Ishikawa (cell line): ENCODE measurements around the gene ADCY9.

Experiments
- EP300 ChIP-seq: IDR thresholded peaks from 2 replicates; pipeline ENCODE4 v1.6.1; 2012; ENCODE audit warnings: borderline replicate concordance
- FOXM1 ChIP-seq: IDR thresholded peaks from 2 replicates; pipeline ENCODE4 v1.6.1; 2012; ENCODE audit warnings: low read depth, borderline replicate concordance
- TAF1 ChIP-seq: IDR thresholded peaks from 2 replicates; pipeline ENCODE4 v1.6.1; 2012; ENCODE audit warnings: low read depth, mild to moderate bottlenecking
- TEAD4 ChIP-seq: IDR thresholded peaks from 2 replicates; pipeline ENCODE4 v1.6.1; 2012
- YY1 ChIP-seq: IDR thresholded peaks from 2 replicates; pipeline ENCODE4 v1.6.1; 2012; ENCODE audit warnings: low read depth
- TF ChIP-seq, protein P1 (sequence below): IDR thresholded peaks from 2 replicates; pipeline ENCODE4 v1.6.1; 2012
- TF ChIP-seq, protein P2 (sequence below): IDR thresholded peaks from 2 replicates; pipeline ENCODE4 v1.6.1; 2012; ENCODE audit warnings: low read depth, mild to moderate bottlenecking

DNA sequence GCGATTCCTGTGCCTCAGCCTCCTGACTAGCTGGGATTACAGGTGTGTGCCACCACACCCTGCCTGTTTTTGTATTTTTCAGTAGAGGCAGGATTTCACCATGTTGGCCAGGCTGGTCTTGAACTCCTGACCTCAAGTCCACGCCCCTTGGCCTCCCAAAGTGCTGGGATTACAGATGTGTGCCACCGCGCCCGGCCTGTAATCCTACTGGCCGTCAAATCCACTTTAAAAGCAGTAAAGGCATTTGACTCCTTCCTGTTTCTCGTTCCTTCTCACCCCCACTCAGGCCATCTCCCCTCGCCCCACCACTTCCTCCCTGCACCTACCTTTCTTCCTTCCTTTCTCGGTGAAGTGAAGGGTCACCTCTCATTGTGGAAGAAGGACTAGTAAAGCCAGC lies 166.3 kb downstream of the ADCY9 start:
- no peak for TF ChIP-seq YY1
- TF ChIP-seq, protein P1, sequence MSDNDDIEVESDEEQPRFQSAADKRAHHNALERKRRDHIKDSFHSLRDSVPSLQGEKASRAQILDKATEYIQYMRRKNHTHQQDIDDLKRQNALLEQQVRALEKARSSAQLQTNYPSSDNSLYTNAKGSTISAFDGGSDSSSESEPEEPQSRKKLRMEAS = no peak
- TF ChIP-seq TAF1 = no peak
- TF ChIP-seq, protein P2, sequence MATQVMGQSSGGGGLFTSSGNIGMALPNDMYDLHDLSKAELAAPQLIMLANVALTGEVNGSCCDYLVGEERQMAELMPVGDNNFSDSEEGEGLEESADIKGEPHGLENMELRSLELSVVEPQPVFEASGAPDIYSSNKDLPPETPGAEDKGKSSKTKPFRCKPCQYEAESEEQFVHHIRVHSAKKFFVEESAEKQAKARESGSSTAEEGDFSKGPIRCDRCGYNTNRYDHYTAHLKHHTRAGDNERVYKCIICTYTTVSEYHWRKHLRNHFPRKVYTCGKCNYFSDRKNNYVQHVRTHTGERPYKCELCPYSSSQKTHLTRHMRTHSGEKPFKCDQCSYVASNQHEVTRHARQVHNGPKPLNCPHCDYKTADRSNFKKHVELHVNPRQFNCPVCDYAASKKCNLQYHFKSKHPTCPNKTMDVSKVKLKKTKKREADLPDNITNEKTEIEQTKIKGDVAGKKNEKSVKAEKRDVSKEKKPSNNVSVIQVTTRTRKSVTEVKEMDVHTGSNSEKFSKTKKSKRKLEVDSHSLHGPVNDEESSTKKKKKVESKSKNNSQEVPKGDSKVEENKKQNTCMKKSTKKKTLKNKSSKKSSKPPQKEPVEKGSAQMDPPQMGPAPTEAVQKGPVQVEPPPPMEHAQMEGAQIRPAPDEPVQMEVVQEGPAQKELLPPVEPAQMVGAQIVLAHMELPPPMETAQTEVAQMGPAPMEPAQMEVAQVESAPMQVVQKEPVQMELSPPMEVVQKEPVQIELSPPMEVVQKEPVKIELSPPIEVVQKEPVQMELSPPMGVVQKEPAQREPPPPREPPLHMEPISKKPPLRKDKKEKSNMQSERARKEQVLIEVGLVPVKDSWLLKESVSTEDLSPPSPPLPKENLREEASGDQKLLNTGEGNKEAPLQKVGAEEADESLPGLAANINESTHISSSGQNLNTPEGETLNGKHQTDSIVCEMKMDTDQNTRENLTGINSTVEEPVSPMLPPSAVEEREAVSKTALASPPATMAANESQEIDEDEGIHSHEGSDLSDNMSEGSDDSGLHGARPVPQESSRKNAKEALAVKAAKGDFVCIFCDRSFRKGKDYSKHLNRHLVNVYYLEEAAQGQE = no peak
- no peak for TF ChIP-seq TEAD4
- no peak for TF ChIP-seq EP300
- TF ChIP-seq FOXM1 = no peak
